GM12875 (cell line): ENCODE data around the gene CLDN20.

ENCODE experiments used
- H3K4me3 ChIP-seq: one replicate; pipeline ENCODE4 v1.5.1; 2011; ENCODE audit warnings: low read depth, low read length, control low read depth
- TF ChIP-seq, protein P1 (sequence below): IDR thresholded peaks from 2 replicates; pipeline ENCODE4 v1.5.1; 2011; ENCODE audit warnings: low read depth, mild to moderate bottlenecking, control low read depth, inconsistent platforms, low read length, moderate library complexity, borderline replicate concordance; ENCODE audit not compliant: insufficient read depth

CLDN20 gene

DNA sequence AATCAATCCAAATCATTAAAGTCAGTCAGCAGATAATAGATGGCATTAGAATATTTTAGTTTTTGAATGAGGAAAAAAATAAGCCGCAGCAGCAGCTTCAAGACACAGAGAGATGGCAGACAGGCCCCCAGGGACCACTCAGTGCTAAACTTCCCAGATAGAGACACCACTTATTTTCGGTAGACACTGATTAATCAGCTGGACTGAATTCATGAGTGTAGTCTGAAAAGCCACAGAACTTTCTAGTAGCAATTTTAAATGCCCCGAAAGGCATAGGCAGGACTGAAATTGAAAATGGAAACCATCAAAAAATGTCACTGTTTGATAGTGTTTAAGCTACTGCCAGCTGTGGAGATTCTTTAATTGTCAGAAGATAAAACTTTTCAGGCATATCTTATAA, 3.1 kb upstream of the CLDN20 start:
- H3K4me3 ChIP-seq, result no peak overlapping the region
- TF ChIP-seq, protein P1, sequence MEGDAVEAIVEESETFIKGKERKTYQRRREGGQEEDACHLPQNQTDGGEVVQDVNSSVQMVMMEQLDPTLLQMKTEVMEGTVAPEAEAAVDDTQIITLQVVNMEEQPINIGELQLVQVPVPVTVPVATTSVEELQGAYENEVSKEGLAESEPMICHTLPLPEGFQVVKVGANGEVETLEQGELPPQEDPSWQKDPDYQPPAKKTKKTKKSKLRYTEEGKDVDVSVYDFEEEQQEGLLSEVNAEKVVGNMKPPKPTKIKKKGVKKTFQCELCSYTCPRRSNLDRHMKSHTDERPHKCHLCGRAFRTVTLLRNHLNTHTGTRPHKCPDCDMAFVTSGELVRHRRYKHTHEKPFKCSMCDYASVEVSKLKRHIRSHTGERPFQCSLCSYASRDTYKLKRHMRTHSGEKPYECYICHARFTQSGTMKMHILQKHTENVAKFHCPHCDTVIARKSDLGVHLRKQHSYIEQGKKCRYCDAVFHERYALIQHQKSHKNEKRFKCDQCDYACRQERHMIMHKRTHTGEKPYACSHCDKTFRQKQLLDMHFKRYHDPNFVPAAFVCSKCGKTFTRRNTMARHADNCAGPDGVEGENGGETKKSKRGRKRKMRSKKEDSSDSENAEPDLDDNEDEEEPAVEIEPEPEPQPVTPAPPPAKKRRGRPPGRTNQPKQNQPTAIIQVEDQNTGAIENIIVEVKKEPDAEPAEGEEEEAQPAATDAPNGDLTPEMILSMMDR, result no peak

DNA sequence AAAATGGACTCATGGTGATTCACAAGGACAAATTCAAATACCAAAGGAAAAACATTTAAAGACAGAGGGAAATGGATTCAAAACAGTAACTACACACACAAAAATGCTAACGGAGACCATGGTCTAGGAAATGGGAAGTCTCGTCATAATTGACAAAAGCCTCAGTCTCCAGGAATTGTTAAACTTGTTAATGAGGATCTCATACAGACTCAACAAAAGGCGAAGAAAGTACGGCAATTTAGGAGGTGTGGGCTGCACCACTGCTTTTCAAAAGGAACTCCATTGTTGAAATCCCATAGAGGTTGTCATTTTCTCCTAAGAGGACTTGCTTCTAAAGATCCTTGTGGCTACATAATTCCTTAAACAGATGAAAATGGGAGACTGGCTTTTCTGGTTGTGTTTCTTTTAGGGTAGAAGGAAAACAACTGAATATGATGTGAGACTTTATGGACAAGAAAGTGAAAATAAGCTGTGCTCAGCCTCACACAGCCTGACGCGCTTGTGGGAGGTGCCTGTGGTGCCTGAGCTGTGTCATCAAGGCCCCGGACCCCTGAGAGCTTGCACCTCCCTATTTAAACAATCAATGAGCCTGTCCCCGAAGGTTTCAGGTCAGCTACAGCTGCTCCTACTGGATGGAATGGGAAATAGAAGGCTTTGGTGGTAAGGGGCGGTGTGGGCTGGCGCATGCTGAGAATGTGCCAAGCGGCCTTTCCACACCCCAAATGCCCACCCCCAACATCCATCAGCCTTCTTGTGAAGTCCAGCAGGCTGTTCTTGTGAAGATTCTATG, 2.5 kb upstream of the CLDN20 start:
- TF ChIP-seq, protein P1, result no peak
- no peak overlapping the region for H3K4me3 ChIP-seq

DNA sequence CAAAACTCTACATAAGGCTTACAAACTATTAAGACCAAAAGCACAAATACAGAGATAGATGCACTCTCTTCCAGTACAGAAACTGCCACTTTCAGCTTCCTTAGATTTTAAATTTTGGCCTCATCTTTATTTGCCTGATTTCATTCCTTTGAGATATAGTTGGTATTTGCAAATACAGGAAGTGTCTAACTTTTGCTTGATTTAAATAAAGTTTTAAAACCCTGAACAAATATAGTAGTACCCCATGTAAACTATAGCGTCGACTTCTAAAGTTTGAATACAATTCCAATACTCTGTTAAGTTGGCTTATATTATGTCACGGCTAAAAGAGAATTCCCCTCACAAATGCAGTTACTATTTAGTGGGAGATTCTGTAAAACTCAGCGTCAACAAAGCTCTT, 1.2 kb upstream of the CLDN20 start:
- TF ChIP-seq, protein P1, result no peak
- no peak overlapping the region for H3K4me3 ChIP-seq

DNA sequence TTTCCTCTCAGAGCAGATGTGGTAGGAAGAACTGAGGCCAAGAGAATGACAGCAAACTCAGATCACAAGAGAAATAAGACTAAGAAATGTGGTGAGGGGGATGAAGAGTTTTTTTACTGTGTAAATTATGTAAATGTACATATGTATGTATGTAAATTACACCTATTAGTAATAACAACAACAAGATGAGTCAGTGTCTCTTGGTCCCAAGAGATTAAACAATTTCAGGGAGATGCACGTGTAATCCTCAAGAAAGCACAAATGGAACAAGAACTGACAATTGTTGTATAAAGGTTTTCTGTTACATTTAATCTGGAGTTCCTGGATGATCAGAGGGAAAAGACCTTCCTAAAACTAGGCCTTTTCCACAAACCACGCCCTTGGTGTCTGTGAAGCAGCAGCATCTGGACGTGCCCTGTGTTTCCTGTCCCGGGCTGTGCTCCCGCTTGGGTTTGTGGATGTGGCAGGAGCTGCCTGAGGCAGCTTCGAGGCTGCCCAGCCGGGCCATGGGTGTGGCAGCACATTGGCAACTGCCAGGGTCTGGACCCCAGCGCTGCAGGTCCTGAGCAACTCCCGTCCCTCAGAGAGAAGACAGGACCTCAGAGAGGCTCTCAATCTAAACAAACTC, 994 bp downstream of the CLDN20 start:
- TF ChIP-seq, protein P1, result no peak
- H3K4me3 ChIP-seq, result no peak overlapping the region

DNA sequence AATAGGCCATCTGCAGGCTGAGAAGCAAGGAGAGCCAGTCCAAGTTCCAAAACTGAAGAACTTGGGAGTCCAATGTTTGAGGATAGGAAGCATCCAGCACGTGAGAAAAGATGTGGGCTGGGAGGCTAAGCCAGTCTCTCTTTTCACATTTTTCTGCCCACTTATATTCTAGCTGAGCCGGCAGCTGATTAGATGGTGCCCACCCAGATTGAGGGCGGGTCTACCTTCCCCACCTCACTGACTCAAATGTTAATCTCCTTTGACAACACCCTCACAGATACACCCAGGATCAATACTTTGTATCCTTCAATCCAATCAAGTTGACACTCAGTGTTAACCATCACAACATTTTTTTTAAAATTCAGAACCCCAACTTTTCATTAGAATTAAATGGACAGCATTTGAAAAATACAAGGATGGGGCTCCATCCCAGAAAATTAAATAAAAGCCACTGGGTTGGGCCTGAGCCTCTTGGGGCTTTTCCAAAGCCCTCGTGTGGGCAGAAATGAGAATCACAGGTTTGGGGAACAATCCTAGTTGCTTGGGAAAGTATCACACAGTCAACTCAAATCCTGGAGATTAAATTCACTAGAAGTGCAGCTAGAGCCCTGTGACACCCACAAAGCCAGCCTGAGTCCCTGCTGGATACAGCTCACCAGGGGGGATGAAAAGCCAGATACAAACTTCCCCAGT, 2.2 kb downstream of the CLDN20 start:
- H3K4me3 ChIP-seq, result no peak overlapping the region
- TF ChIP-seq, protein P1, result no peak

DNA sequence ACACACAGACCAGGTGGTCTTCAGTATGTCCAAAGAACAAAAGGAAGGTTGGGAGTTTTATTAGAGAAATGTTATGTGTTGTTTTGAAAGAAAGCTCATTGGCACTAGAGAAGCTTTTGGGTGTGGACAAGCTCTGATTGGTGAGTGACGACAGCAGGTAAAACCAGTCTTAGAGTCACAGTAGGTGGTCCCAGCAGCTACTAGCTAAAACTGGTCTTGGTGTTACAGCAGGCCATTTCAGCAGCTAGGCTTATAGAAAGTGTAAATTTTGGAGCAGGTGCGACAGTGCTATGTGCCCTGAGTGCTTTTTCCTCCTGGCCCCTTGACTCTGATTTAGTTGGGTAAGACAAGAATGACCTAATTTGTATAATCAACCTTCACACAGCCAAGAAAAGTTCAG, 3.6 kb downstream of the CLDN20 start:
- TF ChIP-seq, protein P1, result no peak
- H3K4me3 ChIP-seq, result no peak overlapping the region
